GM19455 (cell line): ENCODE data around the gene SYNPO2L.

Source experiments
- ATAC-seq: cut with Tn5 transposase; IDR thresholded peaks from one replicate; pipeline ENCODE4 v1.9.1; 2021; ENCODE audit not compliant: unreplicated experiment

Gene SYNPO2L

DNA sequence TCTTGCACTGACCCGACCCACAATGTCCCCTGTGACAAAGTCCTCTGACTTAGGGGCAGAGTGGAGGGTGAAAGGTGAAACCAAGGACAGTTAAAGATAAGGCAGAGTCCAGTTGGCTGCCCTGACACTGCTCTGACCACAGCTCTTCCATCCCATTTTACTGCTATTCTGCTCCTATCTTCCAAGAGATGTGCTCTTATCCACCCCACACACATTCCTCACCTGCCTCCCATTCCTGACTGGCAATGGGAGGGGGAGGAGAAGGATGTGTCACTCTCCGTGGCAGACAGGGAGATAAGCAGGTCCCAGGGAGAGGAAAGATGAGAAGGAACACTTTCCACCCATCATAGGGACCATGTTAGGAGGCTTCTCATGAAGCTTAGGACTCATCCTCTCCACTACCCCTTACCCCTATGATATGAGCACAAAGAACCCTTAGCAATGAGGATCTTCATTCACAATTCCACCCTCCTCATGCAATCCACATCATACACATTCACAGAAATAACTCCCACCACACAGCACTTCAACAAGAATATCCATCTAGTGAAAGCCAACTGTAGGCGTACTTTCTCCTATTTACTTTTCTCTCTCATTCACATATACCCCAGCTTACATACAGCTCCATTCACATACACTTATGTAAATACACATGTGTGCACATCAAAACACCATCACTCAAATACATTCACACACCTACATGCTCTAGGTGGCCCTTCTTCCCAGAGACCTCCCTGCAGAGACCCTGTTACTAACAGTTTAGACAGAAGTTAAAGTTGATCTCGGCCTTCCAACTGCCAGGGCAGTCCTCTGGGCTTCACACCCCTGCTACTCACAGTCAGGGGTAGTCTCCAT, 6.6 kb downstream of the SYNPO2L start:
- ATAC-seq, result no peak

DNA sequence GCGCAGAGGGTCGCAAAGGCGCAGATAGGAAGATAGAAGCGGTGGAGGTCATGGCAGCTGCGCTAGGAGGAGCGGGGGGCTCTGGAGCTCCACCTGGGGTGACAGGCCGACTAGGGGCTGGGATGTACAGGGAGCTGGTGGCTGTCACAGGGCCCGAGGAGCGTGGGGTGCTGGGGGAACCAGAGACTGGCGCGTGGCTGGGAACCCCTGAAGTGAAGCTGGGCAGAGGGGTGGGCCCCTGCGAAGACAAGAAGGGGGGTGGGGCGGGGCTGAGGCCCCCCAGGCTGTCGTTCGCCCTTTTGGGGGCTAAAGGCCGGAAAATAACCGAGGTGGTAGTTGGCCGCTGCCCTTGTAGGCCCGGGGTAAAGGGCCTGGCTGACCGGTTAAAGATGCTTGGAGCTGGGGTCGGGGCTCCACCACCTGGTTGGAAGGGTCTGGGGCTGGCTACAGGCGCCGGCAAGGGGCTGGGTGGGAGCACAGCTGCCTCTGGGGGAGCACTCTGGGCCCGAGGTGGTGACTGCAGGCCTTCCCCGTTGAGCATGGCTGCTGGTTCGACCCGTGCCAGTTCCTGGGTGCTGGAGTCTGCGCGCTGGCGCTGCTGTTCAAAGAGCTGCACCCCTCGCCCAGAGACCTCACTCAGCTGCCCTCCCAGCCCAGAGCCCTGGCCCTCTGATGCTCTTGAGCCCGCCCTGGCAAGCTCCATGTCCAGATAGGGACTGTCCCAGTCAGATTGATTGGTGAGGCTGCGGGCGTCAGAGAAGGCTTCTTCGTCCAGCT, 7.8 kb downstream of the SYNPO2L start:
- ATAC-seq, result no peak

DNA sequence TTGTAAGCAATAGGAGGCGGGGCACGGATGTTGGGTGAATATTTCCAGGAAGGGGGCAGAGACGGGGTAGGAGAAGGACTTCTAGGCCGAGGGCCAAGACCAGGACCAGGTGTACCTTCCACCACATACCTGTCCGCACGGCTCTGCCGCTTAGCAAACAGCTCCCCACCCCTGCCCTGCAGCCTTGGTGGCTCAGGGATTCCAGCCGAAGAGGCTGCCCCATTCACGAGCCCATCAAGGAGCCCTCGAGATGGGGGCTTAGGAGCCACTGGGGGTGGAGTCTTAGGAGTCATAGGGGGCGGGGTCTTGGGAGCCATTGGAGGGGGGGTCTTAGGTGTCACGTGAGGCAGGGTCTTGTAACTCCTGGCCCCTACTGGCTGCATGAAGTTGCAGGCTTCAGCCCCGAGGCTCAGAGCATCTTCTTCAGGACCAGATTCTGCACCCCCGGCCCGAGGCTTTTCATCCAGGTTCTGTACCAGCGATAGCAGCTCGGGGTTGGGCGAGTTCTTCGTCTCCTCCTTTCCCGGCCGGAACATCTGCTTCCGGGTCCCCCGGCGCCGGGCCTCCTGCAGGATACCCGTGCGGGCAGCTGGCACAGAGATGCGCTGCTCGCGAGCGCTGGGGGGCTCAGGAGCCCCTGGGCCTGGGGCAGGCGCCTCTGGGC, 8.5 kb downstream of the SYNPO2L start:
- no peak for ATAC-seq

DNA sequence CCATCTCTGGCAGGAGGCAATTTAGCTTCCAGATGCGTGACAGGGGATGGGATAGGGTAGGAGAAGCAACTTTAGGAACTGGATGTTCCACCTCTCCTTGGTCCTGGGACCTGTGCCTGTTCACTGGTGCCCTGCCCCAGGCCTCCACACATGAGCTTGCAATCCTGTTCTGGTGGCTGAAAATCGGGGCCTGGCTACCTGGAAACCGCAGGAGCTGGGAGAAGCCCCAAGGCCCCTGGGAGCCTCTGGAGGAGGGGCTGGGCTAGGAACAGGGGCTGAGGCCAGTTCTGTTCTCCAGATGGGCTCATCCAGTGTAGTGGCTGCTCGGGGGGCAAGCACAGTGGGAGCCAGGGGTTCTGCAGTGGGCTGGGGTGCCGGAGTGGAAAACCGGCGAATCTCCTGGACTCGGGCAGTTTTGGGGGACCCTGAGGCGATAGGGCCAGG, 9.2 kb downstream of the SYNPO2L start:
- ATAC-seq, result no peak

DNA sequence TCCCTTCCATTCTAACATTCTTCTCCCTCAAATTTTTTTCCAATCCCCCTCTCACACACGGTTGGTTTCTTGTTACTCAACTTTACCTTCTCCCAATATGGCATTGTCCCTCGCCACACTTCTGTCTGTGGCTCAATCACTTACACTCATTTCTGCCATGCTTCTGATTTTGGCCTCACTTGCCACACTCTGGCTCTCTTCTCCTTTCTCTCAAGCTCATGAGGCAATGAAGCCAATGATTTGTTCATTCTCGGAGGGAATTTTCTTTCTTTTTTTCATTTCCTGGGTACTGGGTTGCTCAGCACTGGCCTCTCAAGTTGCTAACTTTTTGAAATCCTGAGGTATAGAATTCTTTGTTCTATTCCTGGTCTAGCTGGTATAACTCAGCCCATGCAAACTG, 10.6 kb downstream of the SYNPO2L start:
- ATAC-seq, result no peak

DNA sequence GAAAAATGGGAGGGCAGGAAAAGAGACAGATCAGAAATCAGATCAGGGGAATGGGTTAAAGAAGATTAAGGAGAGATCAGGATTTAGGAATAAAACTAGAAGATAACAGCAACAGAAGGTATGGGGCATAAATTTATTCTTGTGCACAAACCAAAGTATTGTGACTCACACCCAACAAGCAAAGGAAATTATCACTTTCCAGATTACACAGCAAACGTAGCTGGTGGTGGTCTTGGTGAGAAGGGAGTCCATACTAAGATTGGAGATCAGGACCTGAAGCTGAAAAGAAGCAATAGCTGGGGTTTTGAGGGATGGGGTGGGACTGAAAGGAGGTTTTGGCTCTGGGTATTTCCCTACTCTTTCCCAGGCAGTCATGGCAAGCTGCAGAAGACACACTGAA, 11.1 kb downstream of the SYNPO2L start:
- no peak for ATAC-seq

DNA sequence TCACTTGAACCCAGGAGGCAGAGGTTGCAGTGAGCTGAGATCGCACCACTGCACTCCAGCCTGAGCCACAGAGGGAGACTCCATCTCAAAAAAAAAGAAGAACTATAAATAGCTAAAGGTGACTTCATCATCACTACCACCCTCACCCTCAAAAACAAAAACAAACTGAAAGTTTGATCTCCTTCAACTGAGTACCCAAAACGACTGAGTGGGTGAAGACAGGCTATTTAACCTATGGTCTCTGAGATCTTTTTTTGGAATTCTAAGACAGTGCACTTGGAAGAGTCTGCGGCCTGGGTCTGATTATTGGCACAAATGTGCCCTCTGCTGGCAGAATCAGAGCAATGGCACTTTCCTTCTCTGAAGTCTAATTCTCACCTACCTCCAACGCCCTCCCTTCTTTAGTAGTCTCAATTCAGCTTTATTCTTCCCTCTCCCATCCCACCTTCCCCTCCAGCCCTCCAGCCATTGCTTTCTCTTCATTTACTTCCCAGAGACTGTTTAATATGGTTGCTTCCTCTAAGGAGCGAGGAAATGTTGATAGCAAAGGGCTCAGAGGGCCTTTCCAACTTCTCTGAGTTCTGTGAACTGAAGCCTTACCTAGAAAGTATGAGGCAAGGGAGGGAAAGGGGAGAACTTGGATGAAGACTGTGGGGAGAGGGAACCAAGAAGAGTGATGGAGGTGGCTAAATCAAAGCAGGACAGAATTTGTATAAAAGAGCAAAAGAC, 11.7 kb downstream of the SYNPO2L start:
- ATAC-seq, result no peak

DNA sequence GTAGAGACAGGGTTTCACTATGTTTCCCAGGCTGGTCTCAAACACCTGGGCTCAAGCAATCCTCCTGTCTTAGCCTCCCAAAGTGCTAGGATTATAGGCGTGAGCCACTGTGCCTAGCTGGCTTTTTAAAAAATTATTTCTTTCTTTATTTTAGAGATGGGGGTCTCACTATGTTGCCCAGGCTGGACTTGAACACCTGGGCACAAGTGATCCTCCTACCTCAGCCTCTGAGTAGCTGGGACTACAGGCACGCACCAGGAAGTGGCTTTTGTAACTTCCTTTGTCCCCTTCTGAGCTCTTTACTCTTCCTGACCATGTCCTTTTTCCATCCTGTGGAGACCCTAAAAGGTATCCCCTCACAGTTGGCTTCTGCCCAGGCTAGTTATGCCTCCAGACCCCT, 12.5 kb downstream of the SYNPO2L start:
- no peak for ATAC-seq

DNA sequence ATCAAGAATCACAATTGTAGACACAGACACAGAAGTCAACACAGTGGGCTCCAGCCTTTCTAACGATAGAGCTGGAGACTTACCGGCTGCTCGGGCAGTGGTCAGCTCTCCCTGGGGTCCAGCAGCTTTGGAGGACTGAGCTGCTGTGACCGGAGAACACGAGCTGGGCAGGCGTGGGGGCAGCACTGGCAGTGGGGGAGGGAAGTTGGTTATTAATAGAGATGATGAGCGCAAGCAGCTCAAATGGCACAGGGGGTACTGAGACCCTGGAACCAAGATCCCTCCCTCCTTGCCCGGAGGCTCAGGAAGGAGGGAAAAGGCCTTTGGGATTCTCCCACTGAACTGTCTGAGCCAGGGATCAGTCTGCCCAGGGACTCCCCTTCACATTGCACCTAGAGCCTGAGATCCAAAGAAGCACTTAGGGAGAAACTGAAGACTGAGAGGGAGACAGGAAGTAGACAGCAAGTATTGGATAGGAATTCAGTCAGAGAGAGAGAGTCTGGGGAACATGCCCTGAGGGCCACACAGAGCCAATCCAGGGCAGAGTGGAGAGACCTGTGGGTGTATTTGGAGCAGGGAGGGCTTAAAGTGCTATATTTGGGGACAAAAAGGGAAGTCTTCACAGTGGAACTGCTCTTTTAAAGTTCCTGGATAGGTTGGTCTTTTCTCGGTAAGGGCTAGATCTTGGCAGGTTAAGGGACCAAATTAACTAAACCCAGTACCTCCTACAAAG, 14.3 kb downstream of the SYNPO2L start, which contains the start of gene MYOZ1:
TSS of gene MYOZ1 (minus strand) at position 147 of the 733 bp plus-strand sequence. CDS start 1,457 bp downstream, outside the sequence.
- ATAC-seq, result no peak

DNA sequence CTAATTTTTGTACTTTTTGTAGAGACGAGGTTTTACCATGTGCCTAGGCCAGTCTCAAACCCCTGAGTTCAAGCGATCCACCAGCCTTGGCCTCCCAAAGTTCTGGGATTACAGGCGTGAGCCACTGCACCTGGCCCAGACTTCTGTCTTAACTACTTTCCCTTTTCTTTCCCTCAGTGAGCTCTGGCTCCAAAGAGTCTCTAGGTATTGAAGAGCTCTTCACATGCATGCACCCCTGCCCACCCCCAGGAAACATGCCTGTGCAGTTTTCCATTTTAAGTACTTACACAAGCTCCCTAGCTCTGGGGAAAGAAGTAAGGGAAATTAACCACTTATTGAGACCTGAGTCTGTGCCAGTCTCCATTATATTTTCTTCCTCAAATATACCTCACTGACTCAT, 16.5 kb downstream of the SYNPO2L start:
- no peak for ATAC-seq

DNA sequence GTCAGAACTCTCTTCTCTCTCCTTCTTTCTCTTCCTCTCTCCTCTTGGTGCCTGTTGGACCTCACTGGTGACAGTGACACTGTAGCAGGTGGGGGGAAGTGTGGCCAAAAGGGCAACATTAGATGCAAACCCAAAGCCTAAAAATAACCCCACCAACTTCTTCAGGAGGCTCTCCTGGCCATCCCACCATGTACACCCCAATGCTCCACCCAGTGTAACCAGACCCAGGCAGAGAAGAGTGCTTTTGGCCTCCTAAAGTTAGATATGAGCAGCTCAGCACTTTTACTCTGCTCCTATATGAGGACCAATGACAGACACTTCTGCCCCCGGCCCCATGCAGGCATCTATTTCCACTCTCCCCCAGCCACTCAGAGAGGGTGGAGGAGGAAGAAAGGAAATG, 20.0 kb downstream of the SYNPO2L start:
- no peak for ATAC-seq

DNA sequence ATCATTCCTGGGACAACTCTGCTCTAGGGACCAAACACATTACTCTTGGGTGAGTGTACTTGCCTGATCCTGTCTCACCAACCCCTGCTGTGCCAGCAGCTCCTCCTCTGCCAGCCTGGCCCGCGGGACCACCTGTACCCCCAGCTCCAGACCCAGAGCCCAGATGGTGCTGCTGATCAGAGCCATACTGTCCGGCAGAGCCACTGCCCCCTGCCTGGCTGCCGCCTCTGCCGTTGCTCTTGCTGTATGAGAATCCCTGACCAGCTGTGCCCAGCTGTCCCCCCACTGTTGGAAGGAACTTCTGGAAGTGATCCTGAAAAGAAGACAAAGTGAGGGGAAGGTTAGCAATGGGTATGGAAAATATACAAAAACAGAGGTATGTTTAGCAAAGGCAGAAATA, 21.4 kb downstream of the SYNPO2L start:
- ATAC-seq, result no peak

DNA sequence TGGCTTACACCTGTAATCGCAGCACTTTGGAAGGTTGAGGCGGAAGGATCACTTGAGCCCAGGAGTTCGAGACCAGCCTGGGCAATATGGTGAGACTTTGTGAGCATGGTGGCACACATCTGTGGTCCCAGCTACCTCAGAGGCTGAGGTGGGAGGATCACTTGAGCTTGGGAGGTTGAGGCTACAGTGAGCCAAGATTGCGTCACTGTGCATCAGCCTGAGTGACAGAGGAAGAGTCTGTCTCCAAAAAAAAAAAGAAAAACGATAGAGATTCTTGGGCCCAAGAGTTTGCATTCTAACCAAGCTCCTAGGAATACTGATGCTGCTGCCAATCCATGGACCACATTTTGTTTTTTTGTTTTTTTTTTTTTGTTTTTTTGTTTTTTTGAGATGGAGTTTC, 26.7 kb downstream of the SYNPO2L start:
- no peak for ATAC-seq

DNA sequence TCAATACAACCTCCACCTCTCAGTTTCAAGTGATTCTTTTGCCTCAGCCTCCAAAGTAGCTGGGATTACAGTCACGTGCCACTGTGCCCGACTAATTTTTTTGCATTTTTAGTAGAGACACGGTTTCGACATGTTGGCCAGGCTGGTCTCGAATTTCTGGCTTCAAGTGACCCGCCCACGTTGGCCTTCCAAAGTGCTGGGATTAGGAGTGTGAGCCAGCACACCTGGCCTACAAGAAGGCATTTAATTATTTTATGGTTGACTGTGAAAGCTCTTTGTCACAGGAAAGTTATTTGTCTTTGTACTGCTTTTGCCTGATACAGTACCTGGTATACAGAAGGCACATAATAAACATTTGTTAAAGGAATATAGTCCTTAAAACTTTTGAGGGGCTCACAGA, 27.4 kb downstream of the SYNPO2L start:
- no peak for ATAC-seq

DNA sequence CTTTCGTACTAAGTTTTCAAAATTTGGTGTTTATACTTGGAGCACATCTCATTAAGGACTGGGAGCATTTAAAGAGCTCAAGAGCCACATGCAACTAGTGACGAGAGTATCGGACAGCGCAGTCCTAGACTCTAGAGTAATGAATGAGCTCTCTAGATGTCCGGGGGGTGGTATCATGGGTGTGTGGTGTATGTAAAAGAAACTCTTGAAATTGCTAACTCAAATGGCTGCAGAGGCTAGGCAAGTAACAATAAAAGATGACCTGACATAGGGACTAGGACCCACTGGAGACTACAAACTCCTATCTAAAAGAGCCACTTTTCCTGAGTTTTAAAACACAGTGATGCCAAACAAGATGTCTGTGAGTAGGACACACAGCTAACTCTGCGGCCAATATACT, 28.5 kb downstream of the SYNPO2L start:
- no peak for ATAC-seq

DNA sequence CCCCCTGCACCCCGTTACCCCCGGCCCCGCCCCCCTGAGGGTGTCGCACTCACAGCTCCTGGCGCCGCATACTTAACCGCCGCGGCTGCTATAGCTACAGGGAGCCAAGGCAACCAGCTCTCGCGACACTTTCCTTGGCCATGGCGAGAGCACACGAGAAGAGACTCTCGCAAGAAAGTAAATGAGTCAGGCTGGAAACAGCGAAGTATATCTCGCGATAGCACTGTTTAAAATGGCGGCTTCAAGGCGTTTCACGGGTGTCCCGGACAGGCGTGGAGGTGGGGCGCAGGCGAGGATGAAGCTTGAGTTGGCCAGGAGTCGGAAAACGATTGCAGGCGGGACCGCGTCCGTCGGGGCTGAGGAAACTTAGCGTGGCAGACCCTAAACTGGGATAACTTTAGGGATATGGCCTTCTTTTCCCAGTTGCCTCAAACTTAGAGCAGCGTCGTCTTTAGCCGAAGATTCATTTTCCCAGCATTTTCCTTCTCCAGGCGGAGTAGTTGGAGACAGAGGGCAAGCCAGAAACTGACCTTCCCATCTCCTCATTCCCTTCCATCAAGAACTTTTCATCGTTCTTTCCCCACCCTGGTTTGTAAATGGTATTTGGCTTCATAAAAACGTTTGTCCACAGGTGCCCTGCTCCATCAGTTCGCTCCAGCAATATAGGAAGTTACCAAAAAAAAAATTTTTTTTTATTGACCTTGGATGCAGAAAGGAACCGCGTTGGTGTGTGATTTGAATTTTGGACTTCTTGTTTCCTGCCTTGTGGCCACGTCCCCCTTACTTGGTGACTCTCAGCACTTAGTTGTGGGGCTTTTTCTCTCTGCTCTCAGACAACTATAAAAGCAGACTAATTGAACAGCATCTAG, 29.7 kb downstream of the SYNPO2L start:
- peak; percentile 97 for ATAC-seq

DNA sequence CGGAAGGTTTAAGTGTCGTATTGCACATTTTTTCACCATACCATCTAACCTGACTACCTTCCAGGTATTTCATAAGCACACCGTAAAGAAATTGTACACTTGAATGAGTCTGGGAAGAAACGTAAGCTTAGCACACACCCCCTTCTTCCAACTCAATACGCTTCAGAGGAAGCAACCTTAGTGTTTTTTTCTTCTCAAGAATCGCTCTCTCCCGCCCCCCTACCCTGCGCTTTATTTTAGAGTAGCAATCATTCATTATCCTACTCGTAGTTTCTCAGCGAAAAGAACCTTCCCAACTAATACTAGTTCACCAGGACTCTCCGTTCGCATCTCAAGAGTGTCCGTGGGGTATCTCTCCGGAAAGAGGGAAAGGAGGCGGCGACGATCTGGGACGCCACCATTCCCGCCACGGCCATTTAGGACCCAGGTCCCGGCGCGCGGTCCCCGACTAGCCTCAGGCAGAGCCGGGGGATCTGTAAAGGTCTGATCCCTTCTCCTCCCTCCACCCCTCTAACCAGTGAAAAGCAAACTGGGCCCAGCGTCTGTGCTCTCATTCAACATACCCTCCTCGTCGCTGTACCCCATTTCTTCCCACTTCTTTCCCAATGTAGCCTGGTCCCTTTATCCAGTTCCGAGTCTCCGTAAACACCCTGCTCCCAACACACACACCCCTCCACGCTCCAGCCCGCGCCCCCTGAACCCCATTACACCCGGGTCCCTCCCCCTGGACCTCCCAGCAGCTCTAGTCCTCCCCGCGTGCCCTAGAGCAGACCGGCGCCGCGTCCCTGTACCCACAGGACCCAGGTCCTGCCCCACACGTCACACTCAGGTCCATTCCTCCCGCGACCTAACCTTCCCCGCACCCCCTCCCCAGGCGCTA, 30.6 kb downstream of the SYNPO2L start:
- ATAC-seq, result peak; percentile 33

DNA sequence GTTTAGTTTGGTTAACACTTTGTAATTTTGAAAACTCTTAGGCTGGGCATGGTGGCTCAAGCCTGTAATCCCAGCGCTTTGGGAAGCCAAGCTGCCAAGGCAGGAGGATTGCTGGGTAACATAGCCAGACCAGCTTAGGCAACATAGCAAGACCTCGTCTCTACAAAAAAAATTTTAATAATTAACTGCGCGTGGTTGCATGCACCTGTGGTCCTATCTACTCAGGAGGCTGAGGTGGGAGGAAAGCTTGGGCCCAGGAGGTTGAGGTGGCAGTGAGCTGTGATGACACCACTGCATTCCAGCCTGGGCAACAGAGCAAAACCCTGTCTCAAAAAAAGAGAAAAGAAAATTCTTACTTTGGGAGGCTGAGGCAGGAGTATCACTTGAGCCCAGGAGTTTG, 32.8 kb downstream of the SYNPO2L start:
- no peak for ATAC-seq
